Lower lobe of right lung (tissue), 2 donors: ENCODE data around the gene ZFP2. TPM values are rescaled to one million over a fixed set of nuclear protein-coding genes. Genes with fewer than 3 reads are reported as not detected.

Experiments
- ATAC-seq, 2 donors: fragments of 200-7000 bp; cut with Tn5 transposase; one replicate each; pipeline ENCODE4 v1.9.1; 2020 to 2022; ENCODE audit warnings: mild to moderate bottlenecking in 2 of 2, moderate library complexity in 2 of 2
- DNase-seq: peaks from one replicate; pipeline ENCODE4 v3.0.0-alpha.2; 2020
- H3K27ac ChIP-seq: fragments of 200-600 bp; one replicate; pipeline ENCODE4 v1.8.0; 2022
- H3K27me3 ChIP-seq: fragments of 200-600 bp; one replicate; pipeline ENCODE4 v1.8.0; 2022; ENCODE audit warnings: low read depth
- H3K36me3 ChIP-seq: fragments of 200-600 bp; one replicate; pipeline ENCODE4 v1.8.0; 2022; ENCODE audit warnings: mild to moderate bottlenecking
- H3K4me1 ChIP-seq: fragments of 200-600 bp; one replicate; pipeline ENCODE4 v1.8.0; 2022
- H3K4me3 ChIP-seq: fragments of 200-600 bp; one replicate; pipeline ENCODE4 v1.8.0; 2022; ENCODE audit warnings: mild to moderate bottlenecking
- H3K9me3 ChIP-seq: fragments of 200-600 bp; one replicate; pipeline ENCODE4 v1.8.0; 2022
- intact Hi-C: fragments of 100-400 bp; cut with DNase I; formaldehyde crosslinking; loops from one replicate; pipeline ENCODE4 v1.11.0; 2022
- total RNA-seq: library from RNA; stranded (reverse); fragmentation: NEBNext Ultra II Directional; extraction: Animal tissue kit (Norgen Biotek cat#: 25700); gene quantifications from one replicate; pipeline ENCODE4 v1.2.1, GENCODE V29; 2021
- TF ChIP-seq, protein P1 (sequence below): fragments of 200-600 bp; IDR thresholded peaks from one replicate; pipeline ENCODE4 v1.8.0; 2022; ENCODE audit warnings: antibody characterized with exemption, mild to moderate bottlenecking
- donor health status: DM: no; HTN: yes; CAD: no; lungs with severe emphysema.

The ZFP2 gene
- total RNA-seq, 1 donor from 2014 or later, result 2.0 TPM

DNA sequence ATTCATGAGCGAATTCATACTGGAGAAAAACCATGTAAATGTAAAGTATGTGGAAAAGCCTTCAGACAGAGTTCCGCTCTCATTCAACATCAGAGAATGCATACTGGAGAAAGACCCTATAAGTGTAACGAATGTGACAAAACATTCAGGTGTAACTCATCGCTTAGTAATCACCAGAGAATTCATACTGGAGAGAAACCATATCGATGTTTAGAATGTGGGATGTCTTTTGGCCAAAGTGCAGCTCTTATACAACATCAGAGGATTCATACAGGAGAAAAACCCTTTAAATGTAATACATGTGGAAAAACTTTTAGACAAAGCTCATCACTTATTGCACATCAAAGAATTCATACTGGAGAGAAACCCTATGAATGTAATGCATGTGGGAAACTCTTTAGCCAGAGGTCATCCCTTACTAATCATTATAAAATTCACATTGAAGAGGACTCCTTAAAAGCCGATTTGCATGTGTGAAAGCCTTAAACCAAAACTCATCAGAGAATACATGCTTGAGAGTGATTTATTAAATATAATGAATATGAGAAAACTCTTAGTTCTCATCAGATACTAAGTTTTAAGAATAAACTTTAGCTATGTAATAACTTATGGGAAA, 11.8 kb upstream of the ZFP2 start:
- Histone ChIP-seq H3K36me3 (peaks cover 26% of the 10 kb centered on the region), H3K4me3 (no peak overlapping the region), H3K27me3 (no peaks in the 10 kb centered on the region), H3K27ac (no peak overlapping the region), H3K9me3 (peaks cover 99% of the 10 kb centered on the region), H3K4me1 (no peaks in the 10 kb centered on the region)
- intact Hi-C loops, result no loop called here
- TF ChIP-seq, protein P1, sequence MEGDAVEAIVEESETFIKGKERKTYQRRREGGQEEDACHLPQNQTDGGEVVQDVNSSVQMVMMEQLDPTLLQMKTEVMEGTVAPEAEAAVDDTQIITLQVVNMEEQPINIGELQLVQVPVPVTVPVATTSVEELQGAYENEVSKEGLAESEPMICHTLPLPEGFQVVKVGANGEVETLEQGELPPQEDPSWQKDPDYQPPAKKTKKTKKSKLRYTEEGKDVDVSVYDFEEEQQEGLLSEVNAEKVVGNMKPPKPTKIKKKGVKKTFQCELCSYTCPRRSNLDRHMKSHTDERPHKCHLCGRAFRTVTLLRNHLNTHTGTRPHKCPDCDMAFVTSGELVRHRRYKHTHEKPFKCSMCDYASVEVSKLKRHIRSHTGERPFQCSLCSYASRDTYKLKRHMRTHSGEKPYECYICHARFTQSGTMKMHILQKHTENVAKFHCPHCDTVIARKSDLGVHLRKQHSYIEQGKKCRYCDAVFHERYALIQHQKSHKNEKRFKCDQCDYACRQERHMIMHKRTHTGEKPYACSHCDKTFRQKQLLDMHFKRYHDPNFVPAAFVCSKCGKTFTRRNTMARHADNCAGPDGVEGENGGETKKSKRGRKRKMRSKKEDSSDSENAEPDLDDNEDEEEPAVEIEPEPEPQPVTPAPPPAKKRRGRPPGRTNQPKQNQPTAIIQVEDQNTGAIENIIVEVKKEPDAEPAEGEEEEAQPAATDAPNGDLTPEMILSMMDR, result no peak
- ATAC-seq (no peak), DNase-seq (no peak)

DNA sequence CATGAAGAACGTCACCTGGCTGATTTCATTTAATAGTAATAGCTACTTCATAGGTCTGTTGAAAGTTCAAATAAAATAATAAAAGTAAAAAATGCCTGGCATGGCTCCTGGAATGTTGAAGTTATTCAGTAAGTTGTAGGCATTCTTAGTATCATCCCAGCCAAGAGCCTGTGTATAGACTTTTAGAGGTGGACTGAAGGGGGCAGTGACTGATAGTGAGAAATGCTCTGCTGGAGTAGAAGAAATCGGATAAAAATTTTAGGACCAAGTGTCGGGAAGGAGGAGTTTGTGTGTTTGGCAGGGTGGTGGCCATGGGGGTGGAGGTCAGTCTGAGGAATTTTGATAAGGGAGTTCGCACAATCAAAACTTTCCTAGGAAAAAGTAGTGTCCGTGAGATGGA, 3.6 kb downstream of the ZFP2 start:
- H3K36me3 ChIP-seq, result no peaks in the 10 kb centered on the region
- ATAC-seq, result no peak
- H3K27ac ChIP-seq, result no peak overlapping the region
- no peaks in the 10 kb centered on the region for H3K4me1 ChIP-seq
- no peak for DNase-seq
- peaks cover 10% of the 10 kb centered on the region for H3K9me3 ChIP-seq
- H3K27me3 ChIP-seq, result no peaks in the 10 kb centered on the region
- TF ChIP-seq, protein P1, result no peak
- H3K4me3 ChIP-seq, result no peak overlapping the region
- intact Hi-C loops, result no loop called here

DNA sequence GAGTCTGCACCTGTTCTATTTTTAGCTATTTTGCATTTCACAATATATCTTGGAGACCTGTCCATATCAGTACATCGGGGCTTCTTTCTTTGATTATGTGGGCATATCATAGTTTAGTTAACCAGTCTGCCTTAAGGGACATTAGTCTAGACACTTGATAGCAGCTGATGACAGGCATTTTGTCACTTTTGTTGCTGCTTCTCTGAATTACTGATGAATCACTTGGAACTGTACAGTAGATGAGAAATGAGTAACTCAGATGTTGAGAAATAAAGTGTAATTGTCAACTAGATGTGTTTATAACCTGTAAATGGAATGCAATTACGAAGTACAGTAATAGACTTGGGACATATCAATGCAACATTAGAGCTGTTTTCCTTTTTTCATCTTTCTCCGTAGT, 7.1 kb downstream of the ZFP2 start:
- intact Hi-C loops, result no loop called here
- H3K27me3 ChIP-seq, result no peaks in the 10 kb centered on the region
- DNase-seq (no peak), ATAC-seq (no peak)
- H3K9me3 ChIP-seq, result peaks cover 25% of the 10 kb centered on the region
- H3K27ac ChIP-seq, result no peak overlapping the region
- no peaks in the 10 kb centered on the region for H3K4me1 ChIP-seq
- no peak overlapping the region for H3K4me3 ChIP-seq
- TF ChIP-seq, protein P1, result no peak
- no peaks in the 10 kb centered on the region for H3K36me3 ChIP-seq

DNA sequence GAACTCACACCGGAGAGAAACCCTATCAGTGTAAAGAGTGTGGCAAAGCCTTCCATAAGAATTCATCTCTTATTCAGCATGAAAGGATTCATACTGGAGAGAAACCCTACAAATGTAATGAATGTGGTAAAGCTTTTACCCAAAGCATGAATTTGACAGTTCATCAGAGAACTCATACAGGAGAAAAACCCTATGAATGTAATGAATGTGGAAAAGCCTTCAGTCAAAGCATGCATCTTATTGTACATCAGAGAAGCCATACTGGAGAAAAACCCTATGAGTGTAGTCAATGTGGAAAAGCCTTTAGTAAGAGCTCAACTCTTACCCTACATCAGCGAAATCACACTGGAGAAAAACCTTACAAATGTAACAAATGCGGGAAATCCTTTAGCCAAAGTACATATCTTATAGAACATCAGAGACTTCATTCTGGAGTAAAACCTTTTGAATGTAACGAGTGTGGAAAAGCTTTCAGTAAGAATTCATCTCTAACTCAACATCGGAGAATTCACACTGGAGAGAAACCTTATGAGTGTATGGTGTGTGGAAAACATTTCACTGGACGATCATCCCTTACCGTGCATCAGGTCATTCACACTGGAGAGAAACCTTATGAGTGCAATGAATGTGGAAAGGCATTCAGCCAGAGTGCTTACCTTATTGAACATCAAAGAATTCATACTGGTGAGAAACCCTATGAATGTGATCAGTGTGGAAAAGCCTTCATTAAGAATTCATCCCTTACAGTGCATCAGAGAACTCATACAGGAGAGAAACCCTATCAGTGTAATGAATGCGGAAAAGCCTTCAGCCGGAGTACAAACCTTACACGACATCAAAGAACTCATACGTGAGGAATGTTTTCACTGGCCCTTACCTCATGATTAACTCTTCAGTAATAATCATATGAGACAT, 36.4 kb downstream of the ZFP2 start:
- no peak for DNase-seq
- no peak overlapping the region for H3K27ac ChIP-seq
- no peak for ATAC-seq
- H3K4me1 ChIP-seq, result no peaks in the 10 kb centered on the region
- TF ChIP-seq, protein P1, result no peak
- no peaks in the 10 kb centered on the region for H3K36me3 ChIP-seq
- no peaks in the 10 kb centered on the region for H3K27me3 ChIP-seq
- no peak overlapping the region for H3K4me3 ChIP-seq
- peaks cover 97% of the 10 kb centered on the region for H3K9me3 ChIP-seq
- intact Hi-C loops, result no loop called here

DNA sequence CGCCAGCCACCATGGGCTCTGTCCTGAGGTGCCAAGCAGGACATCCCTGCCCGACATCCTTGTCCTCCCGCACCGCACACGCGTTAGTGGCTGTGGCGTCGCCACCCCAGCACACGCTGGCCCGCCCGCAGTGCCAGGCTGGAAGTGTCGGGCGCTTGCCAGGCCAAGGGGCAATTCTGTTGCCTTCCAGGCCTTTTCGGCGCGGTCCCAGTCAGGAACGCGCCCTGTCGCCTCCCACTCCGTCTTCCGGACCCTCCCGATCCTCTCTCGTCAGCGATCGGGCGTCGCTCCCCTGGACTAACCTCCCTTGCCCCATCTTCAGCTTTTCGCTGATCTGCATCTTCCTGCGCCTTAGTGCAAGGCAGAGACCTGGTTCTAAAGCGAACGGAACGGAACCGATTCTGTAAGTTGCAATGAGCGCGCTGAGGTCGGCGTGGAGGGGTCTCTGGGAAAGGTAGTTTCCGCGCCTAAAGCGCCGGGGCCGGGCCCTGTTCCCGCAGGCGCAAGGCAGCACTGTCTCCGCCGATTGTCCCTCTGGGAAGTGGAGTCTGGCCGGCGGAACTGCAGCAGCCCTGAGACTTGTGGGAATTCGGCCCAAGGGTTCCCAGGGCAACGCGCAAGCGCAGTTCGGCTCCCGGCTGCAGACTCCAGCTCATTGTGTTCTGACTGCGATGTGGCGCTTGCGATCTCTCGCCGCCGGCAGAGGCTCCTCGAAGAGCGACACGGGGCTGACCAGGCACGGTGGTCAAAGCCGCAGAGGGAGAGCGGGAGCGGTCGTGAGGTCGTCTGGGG, 45.1 kb downstream of the ZFP2 start, which contains the start of gene ZNF454:
ZNF454 (plus strand) TSS at position 630 of the 792 bp plus-strand sequence. CDS start 1,594 bp downstream, outside the sequence.
- peak within 1 kb of the TSS; percentile 66 for H3K27ac ChIP-seq
- intact Hi-C loops, result no loop called here
- H3K4me1 ChIP-seq, result no peaks in the 10 kb centered on the region
- DNase-seq (peak; percentile 89), ATAC-seq (peak; percentile 93 to 97)
- H3K4me3 ChIP-seq, result peak within 1 kb of the TSS; percentile 66
- H3K27me3 ChIP-seq, result no peaks in the 10 kb centered on the region
- no peaks in the 10 kb centered on the region for H3K36me3 ChIP-seq
- H3K9me3 ChIP-seq, result peaks cover 54% of the 10 kb centered on the region
- TF ChIP-seq, protein P1, result no peak
